ENCODE results near the gene HDDC3.

Gene HDDC3, protein sequence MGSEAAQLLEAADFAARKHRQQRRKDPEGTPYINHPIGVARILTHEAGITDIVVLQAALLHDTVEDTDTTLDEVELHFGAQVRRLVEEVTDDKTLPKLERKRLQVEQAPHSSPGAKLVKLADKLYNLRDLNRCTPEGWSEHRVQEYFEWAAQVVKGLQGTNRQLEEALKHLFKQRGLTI

DNA sequence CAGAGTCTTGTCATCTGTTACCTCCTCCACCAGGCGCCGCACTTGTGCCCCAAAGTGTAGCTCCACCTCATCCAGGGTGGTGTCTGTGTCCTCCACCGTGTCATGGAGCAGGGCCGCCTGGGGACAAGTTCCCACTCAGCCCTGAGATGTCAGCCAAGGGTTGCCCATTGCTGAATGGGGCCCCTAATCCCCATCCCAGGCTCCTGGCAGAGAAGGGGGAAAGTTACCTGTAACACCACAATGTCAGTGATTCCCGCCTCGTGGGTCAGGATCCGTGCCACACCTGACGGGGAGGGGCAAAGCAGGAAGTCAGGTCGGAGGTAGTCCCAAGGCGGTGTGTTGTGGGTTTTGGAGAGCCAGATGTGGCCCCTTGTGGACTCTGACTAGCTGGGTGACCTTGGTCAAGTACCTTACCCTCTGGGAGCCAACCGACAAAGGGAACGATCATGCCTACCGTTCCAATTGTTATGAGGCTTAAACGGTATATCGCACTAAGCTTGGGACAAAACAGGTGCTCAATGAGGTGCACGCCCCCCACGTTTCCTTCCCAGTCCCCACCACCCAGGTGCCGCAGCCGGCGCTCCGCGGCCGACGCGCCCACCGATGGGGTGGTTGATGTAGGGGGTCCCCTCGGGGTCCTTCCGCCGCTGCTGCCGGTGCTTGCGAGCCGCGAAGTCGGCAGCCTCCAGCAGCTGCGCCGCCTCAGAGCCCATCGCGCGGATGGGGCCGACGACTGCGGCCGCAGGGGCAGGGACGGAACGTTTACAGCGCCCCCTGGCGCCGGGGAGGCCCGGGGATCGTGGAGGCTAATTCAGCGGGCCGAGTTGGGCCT is at the start of gene HDDC3:
Gene HDDC3 (minus strand): TSS at position 722 of the 832 bp plus-strand sequence. CDS start 9 bp downstream, at position 713.
- Mint-ChIP-seq H3K4me3 (peak within 1 kb of the TSS; percentile 99), H3K36me3 (no peaks in the 10 kb centered on the region), H3K4me1 (peaks cover 36% of the 10 kb centered on the region), H3K27me3 (no peaks in the 10 kb centered on the region), H3K9me3 (no peaks in the 10 kb centered on the region), H3K27ac (peak within 1 kb of the TSS; percentile 95)
- peak; percentile 89 to 96 for DNase-seq (ENCODE audit: low spot score in 2 of 2)
- ATAC-seq (ENCODE audit: low read depth), result peak; percentile 55

DNA sequence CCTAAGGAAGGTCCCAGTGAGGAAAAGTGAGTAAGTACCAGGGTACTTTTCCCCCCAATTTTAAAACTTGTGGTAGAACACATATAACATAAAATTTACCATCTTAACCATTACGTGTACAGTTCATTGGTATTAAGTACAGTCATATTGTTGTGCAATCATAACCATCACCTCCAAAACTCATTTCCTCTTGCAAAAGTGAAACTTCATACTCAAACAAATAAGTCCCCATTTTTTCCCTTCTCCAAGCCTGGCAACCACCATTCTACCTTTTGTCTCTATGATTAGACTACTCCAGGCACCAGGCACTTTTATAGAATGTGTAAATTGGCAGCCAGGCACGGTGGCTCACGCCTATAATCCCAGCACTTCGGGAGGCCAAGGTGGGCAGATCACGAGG is 49.8 kb upstream of the HDDC3 start:
- Mint-ChIP-seq H3K36me3 (peaks cover 2% of the 10 kb centered on the region), H3K27ac (peak overlapping the region; percentile 82), H3K4me3 (peak overlapping the region; percentile 69), H3K27me3 (no peaks in the 10 kb centered on the region), H3K4me1 (peaks cover 14% of the 10 kb centered on the region), H3K9me3 (no peaks in the 10 kb centered on the region)
- DNase-seq (ENCODE audit: low spot score in 2 of 2) (no peak), ATAC-seq (ENCODE audit: low read depth) (peak; percentile 33)

- ATAC-seq (ENCODE audit: low read depth) (peak; percentile 92), DNase-seq (ENCODE audit: low spot score in 2 of 2) (peak in 1 of 2 donors; percentile 8)
- H3K4me1 Mint-ChIP-seq, result peaks cover 12% of the 10 kb centered on the region
- H3K9me3 Mint-ChIP-seq, result no peaks in the 10 kb centered on the region
- peak overlapping the region; percentile 69 for H3K4me3 Mint-ChIP-seq
- H3K27me3 Mint-ChIP-seq, result no peaks in the 10 kb centered on the region
- H3K27ac Mint-ChIP-seq, result peak overlapping the region; percentile 82
- peaks cover 2% of the 10 kb centered on the region for H3K36me3 Mint-ChIP-seq
Measured at GRCh38 chr15:90981681-90982080, 49.3 kb upstream of the HDDC3 start.

DNA sequence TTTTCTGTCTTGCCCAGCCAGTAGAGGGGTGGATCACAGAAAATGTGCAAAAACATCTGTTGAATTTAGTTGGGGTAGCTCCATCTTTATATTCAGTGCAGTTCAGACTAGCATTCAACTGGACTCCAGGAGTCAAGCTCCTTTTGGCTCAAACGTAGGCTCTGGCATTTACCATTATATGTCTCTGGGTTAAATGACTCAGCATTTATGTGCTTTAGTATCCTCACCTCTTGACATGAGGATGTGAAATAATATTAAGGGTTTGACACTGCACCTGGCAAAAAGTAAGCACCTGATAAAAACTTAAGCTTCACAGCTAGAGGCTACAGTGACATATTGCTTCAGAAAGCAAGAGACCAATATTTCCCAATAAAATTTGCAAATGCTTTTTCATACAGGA is 47.2 kb upstream of the HDDC3 start:
- Mint-ChIP-seq H3K27ac (no peak overlapping the region), H3K4me3 (no peak overlapping the region), H3K36me3 (peaks cover 3% of the 10 kb centered on the region), H3K27me3 (no peaks in the 10 kb centered on the region), H3K9me3 (no peaks in the 10 kb centered on the region), H3K4me1 (peaks cover 12% of the 10 kb centered on the region)
- DNase-seq (ENCODE audit: low spot score in 2 of 2), result no peak
- no peak for ATAC-seq (ENCODE audit: low read depth)

DNA sequence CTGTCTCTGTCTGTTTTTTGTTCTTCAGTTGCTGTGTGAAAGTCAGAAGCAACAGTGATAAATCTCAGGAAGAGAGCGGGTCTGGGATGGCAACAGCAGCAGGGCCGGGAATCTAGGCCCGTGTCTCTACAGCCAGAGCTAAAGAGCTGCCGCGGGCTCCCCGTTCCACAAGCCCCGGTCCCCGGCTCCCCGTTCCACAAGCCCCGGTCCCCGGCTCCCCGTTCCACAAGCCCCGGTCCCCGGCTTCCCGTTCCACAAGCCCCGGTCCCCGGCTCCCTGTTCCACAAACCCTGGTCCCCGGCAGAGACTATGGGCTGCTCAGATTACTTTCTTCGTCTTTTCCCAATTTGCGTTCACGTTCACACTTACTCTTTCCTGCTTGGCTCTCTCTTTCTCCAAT is 41.9 kb upstream of the HDDC3 start:
- H3K27ac Mint-ChIP-seq, result no peak overlapping the region
- DNase-seq (ENCODE audit: low spot score in 2 of 2) (no peak), ATAC-seq (ENCODE audit: low read depth) (no peak)
- peaks cover 3% of the 10 kb centered on the region for H3K36me3 Mint-ChIP-seq
- H3K27me3 Mint-ChIP-seq, result no peaks in the 10 kb centered on the region
- H3K4me3 Mint-ChIP-seq, result no peak overlapping the region
- no peaks in the 10 kb centered on the region for H3K9me3 Mint-ChIP-seq
- H3K4me1 Mint-ChIP-seq, result peaks cover 2% of the 10 kb centered on the region

GRCh38 chr15:90972133-90972532 is 39.8 kb upstream of the HDDC3 start:
- Mint-ChIP-seq H3K27ac (no peak overlapping the region), H3K4me3 (no peak overlapping the region), H3K27me3 (no peaks in the 10 kb centered on the region), H3K4me1 (peaks cover 2% of the 10 kb centered on the region), H3K36me3 (peaks cover 3% of the 10 kb centered on the region), H3K9me3 (no peaks in the 10 kb centered on the region)
- no peak for ATAC-seq (ENCODE audit: low read depth)
- DNase-seq (ENCODE audit: low spot score in 2 of 2), result no peak

DNA sequence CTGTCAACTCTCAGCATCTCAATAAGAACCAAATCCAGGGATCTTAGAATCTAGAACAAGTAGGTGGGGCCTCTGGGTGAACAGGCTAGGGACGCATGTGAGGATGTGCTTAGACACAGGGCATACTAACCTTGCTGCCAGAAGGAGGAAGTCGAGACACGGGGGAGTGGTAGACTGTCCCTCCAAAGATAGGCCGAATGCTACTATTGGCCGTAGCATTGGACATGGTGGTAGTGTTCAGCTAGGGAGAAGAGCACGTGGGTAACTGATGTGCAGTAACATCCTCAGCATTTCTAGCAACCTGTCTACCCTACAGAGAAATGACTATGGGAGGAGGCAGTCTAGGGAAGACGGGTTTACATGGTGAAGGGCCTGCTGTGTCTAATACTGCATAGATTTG is 37.9 kb upstream of the HDDC3 start:
- Mint-ChIP-seq H3K9me3 (no peaks in the 10 kb centered on the region), H3K36me3 (peaks cover 6% of the 10 kb centered on the region), H3K4me1 (peaks cover 2% of the 10 kb centered on the region), H3K27me3 (no peaks in the 10 kb centered on the region), H3K4me3 (no peak overlapping the region), H3K27ac (no peak overlapping the region)
- ATAC-seq (ENCODE audit: low read depth), result no peak
- DNase-seq (ENCODE audit: low spot score in 2 of 2), result no peak

DNA sequence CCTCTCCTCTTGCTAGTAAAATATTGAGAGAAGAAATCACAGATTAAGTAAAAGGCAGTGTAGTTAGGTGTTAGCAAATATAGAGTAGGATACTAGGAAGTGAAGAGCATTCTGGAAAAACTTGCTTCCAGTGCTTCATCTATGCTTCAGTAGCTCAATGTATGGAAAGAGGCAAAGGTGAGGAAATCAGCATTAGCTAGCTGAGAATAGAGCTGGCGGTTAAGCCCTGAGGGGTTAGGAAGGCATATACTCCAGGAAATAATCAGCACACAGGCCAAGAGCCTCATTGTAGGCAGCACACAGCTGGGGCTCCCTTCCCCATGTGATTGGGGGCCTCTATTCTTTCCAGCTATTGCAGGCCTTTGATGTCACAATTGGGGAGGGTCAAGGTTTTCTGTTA is 36.1 kb upstream of the HDDC3 start:
- Mint-ChIP-seq H3K4me3 (no peak overlapping the region), H3K9me3 (no peaks in the 10 kb centered on the region), H3K4me1 (no peaks in the 10 kb centered on the region), H3K27me3 (no peaks in the 10 kb centered on the region), H3K27ac (no peak overlapping the region), H3K36me3 (peaks cover 3% of the 10 kb centered on the region)
- ATAC-seq (ENCODE audit: low read depth), result no peak
- no peak for DNase-seq (ENCODE audit: low spot score in 2 of 2)

DNA sequence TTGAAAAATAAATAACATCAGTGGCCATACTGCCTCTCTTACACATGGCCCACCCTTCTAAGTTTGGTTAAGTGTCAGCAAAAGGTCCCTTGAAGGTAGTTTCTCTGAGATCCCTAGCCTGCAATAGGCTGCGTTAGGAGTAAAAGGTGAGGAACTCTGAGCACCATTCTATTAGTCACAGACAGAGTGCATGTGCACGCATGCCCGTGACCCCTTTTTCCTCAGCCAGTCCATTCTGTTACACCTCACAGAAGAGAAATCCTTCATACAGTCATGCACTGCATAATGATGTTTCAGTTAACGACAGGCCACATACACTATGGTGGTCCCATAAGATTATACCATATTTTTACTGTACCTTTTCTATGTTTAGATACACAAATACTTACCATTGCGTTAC is 34.9 kb upstream of the HDDC3 start:
- no peaks in the 10 kb centered on the region for H3K27me3 Mint-ChIP-seq
- H3K4me3 Mint-ChIP-seq, result no peak overlapping the region
- H3K9me3 Mint-ChIP-seq, result no peaks in the 10 kb centered on the region
- no peak for DNase-seq (ENCODE audit: low spot score in 2 of 2)
- H3K4me1 Mint-ChIP-seq, result no peaks in the 10 kb centered on the region
- ATAC-seq (ENCODE audit: low read depth), result no peak
- peaks cover 7% of the 10 kb centered on the region for H3K36me3 Mint-ChIP-seq
- no peak overlapping the region for H3K27ac Mint-ChIP-seq

DNA sequence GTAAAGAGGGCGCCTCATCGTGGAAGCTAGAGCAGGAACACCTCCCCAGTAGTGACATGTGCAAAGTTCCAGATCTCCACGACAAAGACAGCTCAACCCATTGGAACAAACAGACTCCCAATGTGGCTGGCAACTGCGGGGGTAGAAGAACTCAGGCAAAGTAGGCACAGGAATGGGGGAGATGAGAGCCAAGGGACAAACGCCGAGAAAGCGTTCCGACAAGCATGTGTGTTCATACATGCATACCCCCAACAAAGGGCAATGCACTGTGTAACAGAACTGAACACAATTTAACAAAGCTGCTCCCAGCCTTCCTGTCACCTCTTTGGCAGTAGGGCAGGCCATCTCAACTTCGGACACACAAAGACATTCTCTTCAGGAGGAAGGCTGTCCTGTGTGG is 33.9 kb upstream of the HDDC3 start:
- DNase-seq (ENCODE audit: low spot score in 2 of 2), result no peak
- no peak overlapping the region for H3K4me3 Mint-ChIP-seq
- ATAC-seq (ENCODE audit: low read depth), result no peak
- no peaks in the 10 kb centered on the region for H3K27me3 Mint-ChIP-seq
- H3K9me3 Mint-ChIP-seq, result no peaks in the 10 kb centered on the region
- H3K4me1 Mint-ChIP-seq, result no peaks in the 10 kb centered on the region
- H3K36me3 Mint-ChIP-seq, result peaks cover 10% of the 10 kb centered on the region
- H3K27ac Mint-ChIP-seq, result peak overlapping the region; percentile 37

DNA sequence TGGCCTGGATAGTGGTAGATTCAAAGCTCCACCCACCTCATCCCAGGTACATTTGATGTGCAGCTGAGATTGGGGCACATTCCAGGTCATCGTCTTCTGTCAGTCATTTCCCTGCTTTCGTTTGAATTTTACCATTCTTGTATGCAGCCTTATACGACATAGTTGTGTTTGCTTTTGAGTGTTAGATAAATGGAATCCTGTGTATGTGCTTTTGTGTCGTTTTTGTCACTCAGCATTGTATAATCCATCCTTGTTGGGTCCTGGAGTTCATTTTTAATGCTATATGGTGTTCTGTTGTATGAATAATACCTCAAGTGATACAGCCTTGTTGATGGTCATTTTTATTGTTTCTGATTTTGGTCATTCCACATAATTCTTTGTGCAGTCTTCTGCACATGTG is 29.7 kb upstream of the HDDC3 start:
- no peaks in the 10 kb centered on the region for H3K27me3 Mint-ChIP-seq
- H3K36me3 Mint-ChIP-seq, result peaks cover 14% of the 10 kb centered on the region
- DNase-seq (ENCODE audit: low spot score in 2 of 2), result no peak
- H3K27ac Mint-ChIP-seq, result no peak overlapping the region
- no peaks in the 10 kb centered on the region for H3K9me3 Mint-ChIP-seq
- no peak for ATAC-seq (ENCODE audit: low read depth)
- no peak overlapping the region for H3K4me3 Mint-ChIP-seq
- H3K4me1 Mint-ChIP-seq, result no peaks in the 10 kb centered on the region

DNA sequence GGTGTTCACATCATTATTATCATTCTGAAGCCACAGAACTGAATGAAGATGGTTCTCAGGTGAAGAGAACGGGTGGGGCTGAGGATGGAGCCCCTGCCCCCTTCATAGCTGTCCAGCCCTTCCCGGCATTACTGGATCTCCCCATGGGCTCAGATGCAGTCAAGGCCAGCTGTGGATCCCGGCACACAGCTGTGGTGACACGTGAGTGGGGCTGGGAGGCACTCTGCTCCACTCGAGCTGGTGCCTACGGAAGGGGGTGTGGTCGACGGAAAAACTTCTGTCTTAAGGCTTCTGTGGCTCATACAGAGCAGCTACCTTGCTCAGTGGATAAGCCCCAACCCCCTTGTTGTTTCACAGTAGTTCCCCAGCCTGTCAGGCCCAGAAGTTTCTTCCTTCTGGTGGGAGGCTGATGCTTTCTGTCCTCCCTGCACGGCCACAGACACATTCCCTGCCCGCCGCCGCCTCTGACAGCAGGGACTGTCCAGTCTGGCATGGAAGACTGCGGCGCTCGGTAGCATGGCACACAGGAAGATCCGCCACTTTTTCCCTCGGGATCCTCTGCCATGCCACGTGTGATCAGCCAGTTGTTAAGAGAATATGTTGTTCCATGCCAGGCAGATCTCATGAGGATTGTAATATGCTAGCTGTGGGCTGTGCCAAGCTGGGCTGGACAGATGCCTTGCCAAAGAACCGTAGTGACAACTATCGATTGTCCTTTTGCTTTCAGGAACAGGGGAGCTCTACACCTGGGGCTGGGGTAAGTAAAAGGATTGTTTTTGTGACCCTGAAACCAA is 28.1 kb upstream of the HDDC3 start:
- H3K27ac Mint-ChIP-seq, result no peak overlapping the region
- H3K9me3 Mint-ChIP-seq, result no peaks in the 10 kb centered on the region
- H3K27me3 Mint-ChIP-seq, result no peaks in the 10 kb centered on the region
- DNase-seq (ENCODE audit: low spot score in 2 of 2) (no peak), ATAC-seq (ENCODE audit: low read depth) (no peak)
- no peaks in the 10 kb centered on the region for H3K4me1 Mint-ChIP-seq
- H3K4me3 Mint-ChIP-seq, result no peak overlapping the region
- H3K36me3 Mint-ChIP-seq, result peaks cover 10% of the 10 kb centered on the region

GRCh38 chr15:90959894-90960293 is 27.5 kb upstream of the HDDC3 start:
- Mint-ChIP-seq H3K9me3 (no peaks in the 10 kb centered on the region), H3K36me3 (peaks cover 10% of the 10 kb centered on the region), H3K27me3 (no peaks in the 10 kb centered on the region), H3K4me1 (no peaks in the 10 kb centered on the region), H3K4me3 (no peak overlapping the region), H3K27ac (no peak overlapping the region)
- ATAC-seq (ENCODE audit: low read depth) (no peak), DNase-seq (ENCODE audit: low spot score in 2 of 2) (no peak)

GRCh38 chr15:90959028-90959595 is 26.8 kb upstream of the HDDC3 start:
- Mint-ChIP-seq H3K36me3 (peaks cover 10% of the 10 kb centered on the region), H3K4me3 (no peak overlapping the region), H3K27ac (no peak overlapping the region)

More at GRCh38 chr15:90959028-90959595, 26.8 kb upstream of the HDDC3 start:
- peaks cover 2% of the 10 kb centered on the region for H3K4me1 Mint-ChIP-seq
- ATAC-seq (ENCODE audit: low read depth) (no peak), DNase-seq (ENCODE audit: low spot score in 2 of 2) (no peak)
- H3K9me3 Mint-ChIP-seq, result no peaks in the 10 kb centered on the region
- no peaks in the 10 kb centered on the region for H3K27me3 Mint-ChIP-seq
